ENCODE data around the gene SORBS2.

GRCh38 chr4:185578284-185578683 lies 233.7 kb downstream of the SORBS2 start:
- no peak for TF ChIP-seq CEBPB (IDR thresholded peaks at IDR 0.05; ENCODE audit: low read depth, low read length)
- TF ChIP-seq POLR2A (IDR thresholded peaks at IDR 0.05; ENCODE audit: low read depth, low read length): no peak
- no peak for TF ChIP-seq USF2 (IDR thresholded peaks at IDR 0.05; ENCODE audit: low read depth, low read length)
- no peak for TF ChIP-seq CTCF (conservative IDR thresholded peaks at IDR 0.05; ENCODE audit: low read depth, low read length)
- no peak for TF ChIP-seq MAFK (IDR thresholded peaks at IDR 0.05; ENCODE audit: low read depth, low read length)
- TF ChIP-seq RCOR1 (IDR thresholded peaks at IDR 0.05; ENCODE audit: insufficient replicate concordance, low read length): no peak
- no peak for TF ChIP-seq RFX5 (IDR thresholded peaks at IDR 0.05; ENCODE audit: low read depth, low read length)

Measured in IMR-90 (cell line).